ENCODE results near the gene AKR1D1.

AKR1D1 gene

DNA sequence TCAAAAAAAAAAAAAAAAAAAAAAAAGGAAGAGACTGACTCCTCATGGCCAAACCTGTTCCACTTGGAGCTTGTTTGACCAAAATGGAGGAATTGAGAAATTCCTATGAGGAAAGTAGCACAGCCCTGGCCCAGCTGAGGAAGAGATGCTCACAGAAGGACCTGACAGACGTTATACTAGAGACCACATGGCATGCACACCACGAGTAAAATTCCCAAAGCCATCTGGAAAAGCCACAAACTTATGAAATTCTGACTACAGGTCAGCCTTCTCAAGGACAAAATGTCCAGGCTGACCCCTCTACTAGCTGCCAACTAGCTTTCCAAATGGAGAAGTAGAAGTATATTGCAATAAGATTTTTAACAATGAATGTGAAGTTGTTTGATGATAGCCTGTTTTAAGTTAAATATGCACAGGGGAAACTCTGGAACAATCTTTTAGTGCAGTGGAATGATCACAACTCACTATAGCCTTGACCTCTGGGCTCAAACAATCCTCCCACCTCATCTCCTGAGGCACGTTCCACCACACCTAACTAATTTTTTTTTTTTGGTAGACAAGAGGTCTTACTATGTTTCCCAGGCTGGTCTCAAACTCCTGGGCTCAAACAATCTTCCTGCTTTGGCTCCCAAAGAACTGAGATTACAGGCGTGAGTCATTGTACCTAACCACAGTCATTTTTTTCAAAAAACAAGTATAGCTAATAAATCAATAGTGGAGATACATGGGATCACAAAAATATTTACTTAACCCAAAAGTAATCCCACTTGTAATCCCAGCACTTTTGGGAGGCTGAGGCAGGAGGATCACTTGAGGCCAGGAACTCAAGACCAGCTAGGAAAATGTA, 75.7 kb downstream of the AKR1D1 start:
- Histone ChIP-seq H3K36me3 (ENCODE audit: insufficient read depth, low read depth, low read length) (no peaks in the 10 kb centered on the region), H3K4me3 (ENCODE audit: low read length) (no peak overlapping the region), H3K27ac (ENCODE audit: low read length) (no peak overlapping the region), H3K9ac (ENCODE audit: low read depth, low read length) (no peak overlapping the region), H3K9me3 (ENCODE audit: insufficient read depth, low read depth, low read length) (no peaks in the 10 kb centered on the region), H3K27me3 (ENCODE audit: insufficient read depth, low read length) (no peaks in the 10 kb centered on the region), H3K4me1 (ENCODE audit: insufficient read depth, low read length) (no peaks in the 10 kb centered on the region)

- H3K4me3 ChIP-seq (ENCODE audit: low read length): no peak overlapping the region
These were observed 78.4 kb downstream of the AKR1D1 start for GRCh38 chr7:138154661-138155060.

GRCh38 chr7:138157702-138158101, 81.4 kb downstream of the AKR1D1 start:
- no peak overlapping the region for H3K4me3 ChIP-seq (ENCODE audit: low read length)
- no peaks in the 10 kb centered on the region for H3K36me3 ChIP-seq (ENCODE audit: insufficient read depth, low read depth, low read length)
- H3K27me3 ChIP-seq (ENCODE audit: insufficient read depth, low read length): no peaks in the 10 kb centered on the region
- no peak overlapping the region for H3K27ac ChIP-seq (ENCODE audit: low read length)
- H3K9me3 ChIP-seq (ENCODE audit: insufficient read depth, low read depth, low read length): no peaks in the 10 kb centered on the region
- no peak overlapping the region for H3K9ac ChIP-seq (ENCODE audit: low read depth, low read length)
- peaks cover 4% of the 10 kb centered on the region; the same call in 1 of the 2 replicates for H3K4me1 ChIP-seq (ENCODE audit: insufficient read depth, low read length)

More at GRCh38 chr7:138154661-138155060, 78.4 kb downstream of the AKR1D1 start:
- H3K27me3 ChIP-seq (ENCODE audit: insufficient read depth, low read length): no peaks in the 10 kb centered on the region
- H3K9ac ChIP-seq (ENCODE audit: low read depth, low read length): no peak overlapping the region
- no peak overlapping the region for H3K27ac ChIP-seq (ENCODE audit: low read length)
- no peaks in the 10 kb centered on the region for H3K36me3 ChIP-seq (ENCODE audit: insufficient read depth, low read depth, low read length)
- no peaks in the 10 kb centered on the region for H3K9me3 ChIP-seq (ENCODE audit: insufficient read depth, low read depth, low read length)
- no peaks in the 10 kb centered on the region for H3K4me1 ChIP-seq (ENCODE audit: insufficient read depth, low read length)

DNA sequence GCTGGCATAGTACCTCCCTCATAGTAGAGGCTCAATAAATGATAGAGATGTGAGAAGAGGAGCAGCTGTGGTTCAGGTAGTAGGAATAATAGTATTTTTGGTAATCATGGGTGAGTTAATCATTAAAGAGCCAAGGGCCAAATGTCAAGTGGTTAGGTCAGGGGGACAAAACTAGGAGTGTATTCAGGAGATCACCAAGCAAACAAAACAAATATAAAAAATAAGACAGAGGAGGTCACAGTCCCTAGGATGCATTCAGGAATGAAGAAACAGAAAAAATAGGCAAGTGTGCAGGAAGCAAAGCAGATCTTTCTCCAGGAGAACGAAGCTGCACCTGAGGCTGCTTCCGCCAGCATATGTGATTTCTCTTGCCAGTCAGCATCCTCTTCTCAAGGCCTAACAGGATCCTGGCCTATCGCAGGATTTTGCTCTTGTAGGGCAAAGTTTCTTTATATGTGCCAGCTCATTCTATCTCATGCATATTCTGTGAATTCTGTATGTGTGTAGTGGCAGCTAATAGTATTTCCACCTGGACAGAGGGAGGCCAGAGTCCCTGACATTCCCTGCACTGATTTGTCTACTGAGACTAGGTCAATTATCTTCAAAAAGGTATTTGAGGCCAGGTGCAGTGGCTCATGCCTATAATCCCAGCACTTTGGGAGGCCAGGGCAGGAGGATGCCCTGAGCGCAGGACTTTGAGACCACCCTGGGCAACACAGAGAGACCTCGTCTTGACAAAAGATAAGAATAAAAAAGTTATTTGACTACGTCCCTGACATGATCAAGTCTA, 82.7 kb downstream of the AKR1D1 start:
- peaks cover 4% of the 10 kb centered on the region; the same call in 1 of the 2 replicates for H3K4me1 ChIP-seq (ENCODE audit: insufficient read depth, low read length)
- no peaks in the 10 kb centered on the region; the same call in 1 of the 2 replicates for H3K36me3 ChIP-seq (ENCODE audit: insufficient read depth, low read depth, low read length)
- H3K9ac ChIP-seq (ENCODE audit: low read depth, low read length): no peak overlapping the region
- H3K9me3 ChIP-seq (ENCODE audit: insufficient read depth, low read depth, low read length): peaks cover 7% of the 10 kb centered on the region
- no peak overlapping the region for H3K27ac ChIP-seq (ENCODE audit: low read length)
- H3K27me3 ChIP-seq (ENCODE audit: insufficient read depth, low read length): no peaks in the 10 kb centered on the region
- no peak overlapping the region for H3K4me3 ChIP-seq (ENCODE audit: low read length)

GRCh38 chr7:138161600-138162081, 85.4 kb downstream of the AKR1D1 start:
- Histone ChIP-seq H3K4me3 (ENCODE audit: low read length) (no peak overlapping the region), H3K9ac (ENCODE audit: low read depth, low read length) (no peak overlapping the region), H3K27ac (ENCODE audit: low read length) (no peak overlapping the region), H3K9me3 (ENCODE audit: insufficient read depth, low read depth, low read length) (peaks cover 20% of the 10 kb centered on the region), H3K4me1 (ENCODE audit: insufficient read depth, low read length) (peaks cover 5% of the 10 kb centered on the region; the same call in 1 of the 2 replicates), H3K36me3 (ENCODE audit: insufficient read depth, low read depth, low read length) (peaks cover 12% of the 10 kb centered on the region), H3K27me3 (ENCODE audit: insufficient read depth, low read length) (no peaks in the 10 kb centered on the region)

GRCh38 chr7:138162236-138162635, 86.0 kb downstream of the AKR1D1 start:
- no peak overlapping the region for H3K9ac ChIP-seq (ENCODE audit: low read depth, low read length)
- no peak overlapping the region for H3K4me3 ChIP-seq (ENCODE audit: low read length)
- peaks cover 20% of the 10 kb centered on the region for H3K9me3 ChIP-seq (ENCODE audit: insufficient read depth, low read depth, low read length)
- H3K27me3 ChIP-seq (ENCODE audit: insufficient read depth, low read length): no peaks in the 10 kb centered on the region
- peaks cover 12% of the 10 kb centered on the region for H3K36me3 ChIP-seq (ENCODE audit: insufficient read depth, low read depth, low read length)
- H3K27ac ChIP-seq (ENCODE audit: low read length): no peak overlapping the region
- peaks cover 11% of the 10 kb centered on the region; the same call in 1 of the 2 replicates for H3K4me1 ChIP-seq (ENCODE audit: insufficient read depth, low read length)

DNA sequence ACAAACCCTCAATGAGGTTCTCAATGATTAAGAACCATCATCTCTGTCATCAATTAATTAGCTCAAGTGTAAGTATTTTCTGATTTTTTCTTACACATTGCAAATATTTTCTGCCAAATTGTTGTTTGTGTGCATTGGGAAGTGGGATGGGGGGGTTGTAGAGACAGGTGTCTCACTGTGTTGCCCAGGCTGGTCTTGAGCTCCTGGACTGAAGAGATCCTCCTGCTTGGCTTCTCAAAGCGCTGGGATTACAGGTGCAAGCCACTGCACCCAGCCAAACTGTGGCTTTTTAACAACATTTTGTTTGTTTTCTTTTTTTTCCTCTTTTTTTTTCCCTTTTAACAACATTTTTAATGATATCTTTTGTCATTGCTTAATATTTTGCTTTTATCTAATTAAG, 87.5 kb downstream of the AKR1D1 start:
- Histone ChIP-seq H3K27me3 (ENCODE audit: insufficient read depth, low read length) (no peaks in the 10 kb centered on the region), H3K9ac (ENCODE audit: low read depth, low read length) (no peak overlapping the region), H3K36me3 (ENCODE audit: insufficient read depth, low read depth, low read length) (peaks cover 12% of the 10 kb centered on the region), H3K9me3 (ENCODE audit: insufficient read depth, low read depth, low read length) (peaks cover 20% of the 10 kb centered on the region), H3K4me3 (ENCODE audit: low read length) (no peak overlapping the region), H3K27ac (ENCODE audit: low read length) (no peak overlapping the region), H3K4me1 (ENCODE audit: insufficient read depth, low read length) (peaks cover 27% of the 10 kb centered on the region; the same call in 1 of the 2 replicates)

GRCh38 chr7:138164804-138165203, 88.5 kb downstream of the AKR1D1 start:
- Histone ChIP-seq H3K9ac (ENCODE audit: low read depth, low read length) (no peak overlapping the region), H3K4me1 (ENCODE audit: insufficient read depth, low read length) (peaks cover 33% of the 10 kb centered on the region; the same call in 1 of the 2 replicates), H3K27ac (ENCODE audit: low read length) (no peak overlapping the region)

DNA sequence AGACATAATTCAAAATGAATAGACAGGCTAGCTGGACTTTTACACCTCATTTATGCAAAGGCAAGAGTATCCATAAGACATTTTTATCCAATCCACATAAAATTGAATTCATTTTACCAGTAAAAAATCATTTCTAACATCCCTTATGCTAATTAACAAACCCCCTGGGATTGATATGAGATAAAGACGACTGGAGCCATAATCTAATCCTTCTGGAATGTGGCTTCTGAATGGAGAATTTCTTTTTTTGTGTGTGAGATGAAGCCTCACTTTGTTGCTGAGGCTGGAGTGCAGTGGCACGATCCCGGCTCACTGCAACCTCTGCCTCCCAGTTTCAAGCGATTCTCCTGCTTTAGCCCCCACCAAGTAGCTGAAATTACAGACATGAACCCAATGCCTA, 90.4 kb downstream of the AKR1D1 start:
- Histone ChIP-seq H3K4me3 (ENCODE audit: low read length) (no peak overlapping the region), H3K9me3 (ENCODE audit: insufficient read depth, low read depth, low read length) (peaks cover 20% of the 10 kb centered on the region), H3K4me1 (ENCODE audit: insufficient read depth, low read length) (peaks cover 49% of the 10 kb centered on the region), H3K9ac (ENCODE audit: low read depth, low read length) (peak overlapping the region; percentile 73; the same call in 1 of the 2 replicates), H3K27ac (ENCODE audit: low read length) (peak overlapping the region; percentile 73), H3K27me3 (ENCODE audit: insufficient read depth, low read length) (no peaks in the 10 kb centered on the region), H3K36me3 (ENCODE audit: insufficient read depth, low read depth, low read length) (peaks cover 12% of the 10 kb centered on the region)

More at GRCh38 chr7:138164804-138165203, 88.5 kb downstream of the AKR1D1 start:
- Histone ChIP-seq H3K36me3 (ENCODE audit: insufficient read depth, low read depth, low read length) (peaks cover 12% of the 10 kb centered on the region), H3K9me3 (ENCODE audit: insufficient read depth, low read depth, low read length) (peaks cover 20% of the 10 kb centered on the region), H3K27me3 (ENCODE audit: insufficient read depth, low read length) (no peaks in the 10 kb centered on the region), H3K4me3 (ENCODE audit: low read length) (0 out of 2 replicates have a peak overlapping the region, but pooled peaks have one; percentile 24)

DNA sequence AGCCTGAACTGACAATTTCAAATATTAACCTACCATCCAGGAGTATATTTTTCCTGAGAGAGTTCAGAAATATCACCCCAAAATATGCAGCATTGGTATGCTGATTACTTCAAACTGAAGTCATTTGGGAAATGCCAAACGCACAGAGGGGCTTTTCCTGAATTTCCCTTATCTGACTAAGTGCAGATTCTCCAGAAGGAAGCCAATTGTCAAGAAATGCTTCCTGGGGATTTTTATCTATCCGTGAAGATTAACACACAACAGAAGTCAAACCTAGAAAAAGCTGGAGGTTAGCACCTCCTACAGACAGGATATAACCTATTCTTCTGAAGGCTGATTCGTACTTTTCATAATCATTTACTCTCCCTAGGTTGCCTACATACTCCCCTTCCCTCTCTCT, 91.0 kb downstream of the AKR1D1 start:
- peaks cover 20% of the 10 kb centered on the region for H3K9me3 ChIP-seq (ENCODE audit: insufficient read depth, low read depth, low read length)
- H3K4me3 ChIP-seq (ENCODE audit: low read length): no peak overlapping the region
- peaks cover 45% of the 10 kb centered on the region for H3K4me1 ChIP-seq (ENCODE audit: insufficient read depth, low read length)
- H3K27me3 ChIP-seq (ENCODE audit: insufficient read depth, low read length): no peaks in the 10 kb centered on the region
- H3K9ac ChIP-seq (ENCODE audit: low read depth, low read length): peak overlapping the region; percentile 73; the same call in 1 of the 2 replicates
- peaks cover 12% of the 10 kb centered on the region for H3K36me3 ChIP-seq (ENCODE audit: insufficient read depth, low read depth, low read length)
- peak overlapping the region; percentile 73 for H3K27ac ChIP-seq (ENCODE audit: low read length)

- Histone ChIP-seq H3K27me3 (ENCODE audit: insufficient read depth, low read length) (no peaks in the 10 kb centered on the region), H3K4me3 (ENCODE audit: low read length) (peak overlapping the region; percentile 25; the same call in 1 of the 2 replicates), H3K36me3 (ENCODE audit: insufficient read depth, low read depth, low read length) (peaks cover 12% of the 10 kb centered on the region), H3K4me1 (ENCODE audit: insufficient read depth, low read length) (peaks cover 45% of the 10 kb centered on the region), H3K9me3 (ENCODE audit: insufficient read depth, low read depth, low read length) (peaks cover 20% of the 10 kb centered on the region), H3K27ac (ENCODE audit: low read length) (peak overlapping the region; percentile 71), H3K9ac (ENCODE audit: low read depth, low read length) (peak overlapping the region; percentile 73)
These were observed 91.6 kb downstream of the AKR1D1 start for GRCh38 chr7:138167869-138168296.

Data from iPS-20b (cell line).